ENCODE data around the gene NCKIPSD.
A peak's percentile ranks its signal among the peaks of the same experiment; 100 is the strongest.

NCKIPSD gene

GRCh38 chr3:48685603-48686511 is at the start of gene NCKIPSD:
Gene NCKIPSD (minus strand): TSS chr3:48685915. CDS start chr3:48685807, 108 bp downstream.
- POLR2A ChIA-PET = interaction anchor here (0.6 to 1.4 kb wide), 5 partner anchors 10 to 1501 kb away, joined by 3 to 4 read pairs (median 4); partner anchors contain the start of gene PRKAR2A
- CTCF ChIA-PET = interaction anchor here (0.6 to 1.5 kb wide), 11 partner anchors 10 to 682 kb away, joined by 3 to 7 read pairs (median 4); partner anchors contain the start of gene IP6K2
- Histone ChIP-seq H3K4me1 (ENCODE audit: control insufficient read depth, insufficient read depth, low read length) (peaks cover 9% of the 10 kb centered on the region), H3K36me3 (ENCODE audit: control insufficient read depth in 2 of 2, insufficient read depth in 1 of 2, low read length in 2 of 2) (peaks cover 11 to 65% of the 10 kb centered on the region in 2 experiments; a peak in 2 of 3 replicates), H3K4me3 (ENCODE audit: low read depth, low read length) (peak within 1 kb of the TSS; percentile 98), H3K9me3 (ENCODE audit: control insufficient read depth, insufficient read depth, low read depth, low read length) (no peaks in the 10 kb centered on the region), H3K27ac (ENCODE audit: extremely low read depth, low read depth, low read length) (peak within 1 kb of the TSS; percentile 84; the same call in 1 of the 2 replicates)
- TF ChIP-seq ZNF544 (tag by site-specific recombination; IDR thresholded peaks at IDR 0.05) (no peak), GFI1B (tag by site-specific recombination; IDR thresholded peaks at IDR 0.05) (no peak), ZNF112 (tag by site-specific recombination; IDR thresholded peaks at IDR 0.05) (no peak), ZBTB10 (tag by site-specific recombination; IDR thresholded peaks at IDR 0.05) (peak; percentile 48; the same call in 1 of the 2 replicates), ZSCAN23 (tag by site-specific recombination; IDR thresholded peaks at IDR 0.05) (no peak), ZBTB7A (tag by site-specific recombination; IDR thresholded peaks at IDR 0.05; ENCODE audit: low read depth) (0 out of 2 replicates have a peak, but pooled peaks have one; percentile 45), ZNF2 (tag by site-specific recombination; IDR thresholded peaks at IDR 0.05) (peak; percentile 44; the same call in 1 of the 2 replicates), KLF10 (tag by site-specific recombination; IDR thresholded peaks at IDR 0.05) (no peak; the same call in 1 of the 2 replicates), ZBTB48 (tag by site-specific recombination; IDR thresholded peaks at IDR 0.05) (0 out of 2 replicates have a peak, but pooled peaks have one; percentile 32), ZFP41 (tag by site-specific recombination; IDR thresholded peaks at IDR 0.05; ENCODE audit: borderline replicate concordance) (no peak), ZBTB1 (tag by site-specific recombination; IDR thresholded peaks at IDR 0.05) (no peak), ZNF274 (IDR thresholded peaks at IDR 0.05; ENCODE audit: low read length) (no peak), ZNF274 (tag by site-specific recombination; IDR thresholded peaks at IDR 0.05; ENCODE audit: borderline replicate concordance) (no peak), ZNF623 (tag by site-specific recombination; IDR thresholded peaks at IDR 0.05) (no peak), SCRT1 (tag by site-specific recombination; IDR thresholded peaks at IDR 0.05; ENCODE audit: borderline replicate concordance) (no peak), OVOL3 (tag by site-specific recombination; IDR thresholded peaks at IDR 0.05) (no peak), HOXA7 (CRISPR knock-in tag; IDR thresholded peaks at IDR 0.05; ENCODE audit: borderline replicate concordance) (no peak), KLF7 (tag by site-specific recombination; IDR thresholded peaks at IDR 0.05; ENCODE audit: borderline replicate concordance) (no peak)
- TF ChIP-seq, protein P1, sequence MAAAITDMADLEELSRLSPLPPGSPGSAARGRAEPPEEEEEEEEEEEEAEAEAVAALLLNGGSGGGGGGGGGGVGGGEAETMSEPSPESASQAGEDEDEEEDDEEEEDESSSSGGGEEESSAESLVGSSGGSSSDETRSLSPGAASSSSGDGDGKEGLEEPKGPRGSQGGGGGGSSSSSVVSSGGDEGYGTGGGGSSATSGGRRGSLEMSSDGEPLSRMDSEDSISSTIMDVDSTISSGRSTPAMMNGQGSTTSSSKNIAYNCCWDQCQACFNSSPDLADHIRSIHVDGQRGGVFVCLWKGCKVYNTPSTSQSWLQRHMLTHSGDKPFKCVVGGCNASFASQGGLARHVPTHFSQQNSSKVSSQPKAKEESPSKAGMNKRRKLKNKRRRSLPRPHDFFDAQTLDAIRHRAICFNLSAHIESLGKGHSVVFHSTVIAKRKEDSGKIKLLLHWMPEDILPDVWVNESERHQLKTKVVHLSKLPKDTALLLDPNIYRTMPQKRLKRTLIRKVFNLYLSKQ (tag by site-specific recombination; IDR thresholded peaks at IDR 0.05; ENCODE audit: borderline replicate concordance) = no peak
- TF ChIP-seq, protein P2, sequence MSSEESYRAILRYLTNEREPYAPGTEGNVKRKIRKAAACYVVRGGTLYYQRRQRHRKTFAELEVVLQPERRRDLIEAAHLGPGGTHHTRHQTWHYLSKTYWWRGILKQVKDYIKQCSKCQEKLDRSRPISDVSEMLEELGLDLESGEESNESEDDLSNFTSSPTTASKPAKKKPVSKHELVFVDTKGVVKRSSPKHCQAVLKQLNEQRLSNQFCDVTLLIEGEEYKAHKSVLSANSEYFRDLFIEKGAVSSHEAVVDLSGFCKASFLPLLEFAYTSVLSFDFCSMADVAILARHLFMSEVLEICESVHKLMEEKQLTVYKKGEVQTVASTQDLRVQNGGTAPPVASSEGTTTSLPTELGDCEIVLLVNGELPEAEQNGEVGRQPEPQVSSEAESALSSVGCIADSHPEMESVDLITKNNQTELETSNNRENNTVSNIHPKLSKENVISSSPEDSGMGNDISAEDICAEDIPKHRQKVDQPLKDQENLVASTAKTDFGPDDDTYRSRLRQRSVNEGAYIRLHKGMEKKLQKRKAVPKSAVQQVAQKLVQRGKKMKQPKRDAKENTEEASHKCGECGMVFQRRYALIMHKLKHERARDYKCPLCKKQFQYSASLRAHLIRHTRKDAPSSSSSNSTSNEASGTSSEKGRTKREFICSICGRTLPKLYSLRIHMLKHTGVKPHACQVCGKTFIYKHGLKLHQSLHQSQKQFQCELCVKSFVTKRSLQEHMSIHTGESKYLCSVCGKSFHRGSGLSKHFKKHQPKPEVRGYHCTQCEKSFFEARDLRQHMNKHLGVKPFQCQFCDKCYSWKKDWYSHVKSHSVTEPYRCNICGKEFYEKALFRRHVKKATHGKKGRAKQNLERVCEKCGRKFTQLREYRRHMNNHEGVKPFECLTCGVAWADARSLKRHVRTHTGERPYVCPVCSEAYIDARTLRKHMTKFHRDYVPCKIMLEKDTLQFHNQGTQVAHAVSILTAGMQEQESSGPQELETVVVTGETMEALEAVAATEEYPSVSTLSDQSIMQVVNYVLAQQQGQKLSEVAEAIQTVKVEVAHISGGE (tag by site-specific recombination; conservative IDR thresholded peaks at IDR 0.05; ENCODE audit: low read depth) = no peak
- TF ChIP-seq, protein P3, sequence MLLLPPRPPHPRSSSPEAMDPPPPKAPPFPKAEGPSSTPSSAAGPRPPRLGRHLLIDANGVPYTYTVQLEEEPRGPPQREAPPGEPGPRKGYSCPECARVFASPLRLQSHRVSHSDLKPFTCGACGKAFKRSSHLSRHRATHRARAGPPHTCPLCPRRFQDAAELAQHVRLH (tag by site-specific recombination; IDR thresholded peaks at IDR 0.05) = no peak
- TF ChIP-seq, protein P4, sequence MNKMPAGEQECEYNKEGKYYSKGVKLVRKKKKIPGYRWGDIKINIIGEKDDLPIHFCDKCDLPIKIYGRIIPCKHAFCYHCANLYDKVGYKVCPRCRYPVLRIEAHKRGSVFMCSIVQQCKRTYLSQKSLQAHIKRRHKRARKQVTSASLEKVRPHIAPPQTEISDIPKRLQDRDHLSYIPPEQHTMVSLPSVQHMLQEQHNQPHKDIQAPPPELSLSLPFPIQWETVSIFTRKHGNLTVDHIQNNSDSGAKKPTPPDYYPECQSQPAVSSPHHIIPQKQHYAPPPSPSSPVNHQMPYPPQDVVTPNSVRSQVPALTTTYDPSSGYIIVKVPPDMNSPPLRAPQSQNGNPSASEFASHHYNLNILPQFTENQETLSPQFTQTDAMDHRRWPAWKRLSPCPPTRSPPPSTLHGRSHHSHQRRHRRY (tag by site-specific recombination; IDR thresholded peaks at IDR 0.05) = no peak

Measured in HEK293 (cell line).